Hepatocyte (in vitro differentiated cells): ENCODE results near the gene EEFSEC. TPM values are rescaled to one million over a fixed set of nuclear protein-coding genes. Genes with fewer than 3 reads are reported as not detected.

Source experiments
- DNase-seq: peaks from one replicate; pipeline ENCODE4 v3.0.0-alpha.2; 2016; ENCODE audit warnings: low spot score
- H2AFZ ChIP-seq: fragments of 200-600 bp; sonication (generic); 2 replicates; pipeline ENCODE4 v1.6.0; 2016; ENCODE audit warnings: antibody characterized with exemption, mild to moderate bottlenecking
- H3K27ac ChIP-seq: fragments of 200-600 bp; sonication (generic); 2 replicates; pipeline ENCODE4 v1.5.1; 2016; ENCODE audit warnings: mild to moderate bottlenecking
- H3K27me3 ChIP-seq: fragments of 200-600 bp; sonication (generic); 2 replicates; pipeline ENCODE4 v1.6.1; 2016
- H3K36me3 ChIP-seq: fragments of 200-600 bp; sonication (generic); replicated peaks from 2 replicates; pipeline ENCODE4 v1.5.1; 2016; ENCODE audit warnings: low read depth; ENCODE audit not compliant: insufficient read depth
- H3K4me1 ChIP-seq: fragments of 200-600 bp; sonication (generic); 2 replicates; pipeline ENCODE4 v1.5.1; 2016; ENCODE audit warnings: mild to moderate bottlenecking, moderate library complexity; ENCODE audit not compliant: insufficient read depth
- H3K4me2 ChIP-seq: fragments of 200-600 bp; sonication (generic); 2 replicates; pipeline ENCODE4 v1.6.0; 2016
- H3K4me3 ChIP-seq: fragments of 200-600 bp; sonication (generic); 2 replicates; pipeline ENCODE4 v1.5.1; 2016; ENCODE audit warnings: mild to moderate bottlenecking
- H3K79me2 ChIP-seq: fragments of 200-600 bp; sonication (generic); 2 replicates; pipeline ENCODE4 v1.6.0; 2017; ENCODE audit warnings: mild to moderate bottlenecking
- H3K9me2 ChIP-seq: fragments of 200-600 bp; sonication (generic); replicated peaks from 2 replicates; pipeline ENCODE4 v1.6.0; 2017; ENCODE audit warnings: mild to moderate bottlenecking; ENCODE audit not compliant: insufficient read depth
- H3K9me3 ChIP-seq: fragments of 200-600 bp; sonication (generic); 2 replicates; pipeline ENCODE4 v1.5.1; 2016; ENCODE audit warnings: low read depth, mild to moderate bottlenecking
- H4K20me1 ChIP-seq: fragments of 200-600 bp; sonication (generic); 2 replicates; pipeline ENCODE4 v1.6.0; 2016; ENCODE audit warnings: mild to moderate bottlenecking; ENCODE audit not compliant: insufficient read depth, poor library complexity, severe bottlenecking
- CTCF ChIP-seq: fragments of 200-600 bp; sonication (generic); IDR thresholded peaks from 2 replicates; pipeline ENCODE4 v1.5.1; 2016; ENCODE audit warnings: antibody characterized with exemption, mild to moderate bottlenecking; ENCODE audit not compliant: poor library complexity
- EZH2 ChIP-seq: fragments of 200-600 bp; sonication (generic); IDR thresholded peaks from 2 replicates; pipeline ENCODE4 v1.6.1; 2016; ENCODE audit warnings: antibody characterized with exemption, mild to moderate bottlenecking, borderline replicate concordance
- EZH2phosphoT487 ChIP-seq: fragments of 200-600 bp; sonication (generic); IDR thresholded peaks from one replicate; pipeline ENCODE4 v1.6.1; 2018; ENCODE audit warnings: antibody characterized with exemption, mild to moderate bottlenecking, low read depth, moderate library complexity; ENCODE audit not compliant: unreplicated experiment, severe bottlenecking
- WGBS: methylation state at CpG from one replicate; pipeline ENCODE4 v1.1.6; 2016; ENCODE audit warnings: low lambda C conversion rate; ENCODE audit errors: missing lambda C conversion rate; 5-methylcytosine and 5-hydroxymethylcytosine counted together
- polyA plus RNA-seq: library from polyadenylated mRNA; unstranded; fragments of >200 nt; fragmentation: Nextera tagmentation; extraction: Ambion mirVana; gene quantifications from 2 replicates; pipeline ENCODE4 v1.2.1, GENCODE V29; 2016
- total RNA-seq: library from RNA; depleted of rRNA; stranded (reverse); fragments of >200 nt; gene quantifications from 2 replicates; pipeline ENCODE4 v1.2.3, GENCODE V29; 2014

EEFSEC gene
- total and polyA plus RNA-seq, 2 experiments from 2014 or later: 9.8 to 17.5 TPM

- Histone ChIP-seq H3K4me3 (no peak overlapping the region), H3K4me2 (no peak overlapping the region), H3K36me3 (no peaks in the 10 kb centered on the region), H3K4me1 (peaks cover 9% of the 10 kb centered on the region), H3K27ac (no peak overlapping the region), H3K9me3 (no peaks in the 10 kb centered on the region), H3K79me2 (no peaks in the 10 kb centered on the region), H3K27me3 (no peaks in the 10 kb centered on the region), H3K9me2 (no peaks in the 10 kb centered on the region), H2AFZ (no peak overlapping the region), H4K20me1 (no peaks in the 10 kb centered on the region)
- WGBS: 91% methylated on average over 18 of the region's 18 CpGs
- no peak for DNase-seq
- TF ChIP-seq EZH2phosphoT487 (no peak), CTCF (no peak), EZH2 (no peak)
Observed at GRCh38 chr3:128409624-128410581, 256.6 kb downstream of the EEFSEC start.

GRCh38 chr3:128410669-128411573, 257.6 kb downstream of the EEFSEC start:
- Histone ChIP-seq H3K4me1 (peaks cover 9% of the 10 kb centered on the region), H3K79me2 (no peaks in the 10 kb centered on the region), H3K4me3 (no peak overlapping the region), H3K27ac (no peak overlapping the region), H2AFZ (no peak overlapping the region), H3K4me2 (no peak overlapping the region), H3K27me3 (no peaks in the 10 kb centered on the region), H3K9me2 (no peaks in the 10 kb centered on the region), H4K20me1 (no peaks in the 10 kb centered on the region), H3K9me3 (no peaks in the 10 kb centered on the region), H3K36me3 (no peaks in the 10 kb centered on the region)
- 90% methylated on average over 19 of the region's 29 CpGs for WGBS
- no peak for DNase-seq
- TF ChIP-seq CTCF (no peak), EZH2 (no peak), EZH2phosphoT487 (no peak)

GRCh38 chr3:128411574-128412064, 258.3 kb downstream of the EEFSEC start:
- Histone ChIP-seq H3K9me3 (no peaks in the 10 kb centered on the region), H3K4me1 (peaks cover 9% of the 10 kb centered on the region), H3K27ac (no peak overlapping the region), H3K9me2 (no peaks in the 10 kb centered on the region), H4K20me1 (no peaks in the 10 kb centered on the region), H3K4me3 (no peak overlapping the region), H2AFZ (no peak overlapping the region), H3K36me3 (no peaks in the 10 kb centered on the region), H3K4me2 (no peak overlapping the region), H3K79me2 (no peaks in the 10 kb centered on the region), H3K27me3 (no peaks in the 10 kb centered on the region)
- no peak for DNase-seq
- 41% methylated on average over 18 of the region's 18 CpGs for WGBS
- TF ChIP-seq EZH2 (no peak), EZH2phosphoT487 (no peak)
